ENCODE results near the gene CXCL14. TPM values are rescaled to one million over a fixed set of nuclear protein-coding genes. Genes with fewer than 3 reads are reported as not detected.

The CXCL14 gene
- polyA plus RNA-seq, 1 of the 3 experiments (the other 2 are of a cell fraction) = 0.05 TPM

- H3K9ac ChIP-seq = no peak overlapping the region
- no peaks in the 10 kb centered on the region for H3F3A ChIP-seq (replicated peaks; ENCODE audit: insufficient read depth)
- no peaks in the 10 kb centered on the region; the same call in 1 of the 2 replicates for H3K9me3 ChIP-seq
- 1% methylated on average over 2 of the region's 2 CpGs for WGBS (ENCODE audit: low lambda C conversion rate)
- H2AFZ ChIP-seq (ENCODE audit: low read depth) = no peak overlapping the region
- no peak overlapping the region for H3K4me2 ChIP-seq
- ChIA-PET POLR2A (no interaction called here), CTCF (interaction anchor here (1.2 kb wide), 1 partner anchor 308 kb away, joined by 3 read pairs; no protein-coding TSS in a partner anchor)
- no peak for TF ChIP-seq TAF1 (IDR thresholded peaks at IDR 0.05; ENCODE audit: borderline replicate concordance, low read depth, low read length)
- no peak for TF ChIP-seq SIN3A (IDR thresholded peaks at IDR 0.05; ENCODE audit: borderline replicate concordance, low read depth, low read length)
- no peak for TF ChIP-seq POLR2AphosphoS5 (IDR thresholded peaks at IDR 0.05; ENCODE audit: low read depth, low read length)
- TF ChIP-seq RAD21 (IDR thresholded peaks at IDR 0.05; ENCODE audit: low read length) = no peak
- no peak for TF ChIP-seq RFX5 (IDR thresholded peaks at IDR 0.05; ENCODE audit: low read length)
- TF ChIP-seq TEAD4 (IDR thresholded peaks at IDR 0.05; ENCODE audit: borderline replicate concordance, insufficient read depth) = no peak
- TF ChIP-seq, protein P1, sequence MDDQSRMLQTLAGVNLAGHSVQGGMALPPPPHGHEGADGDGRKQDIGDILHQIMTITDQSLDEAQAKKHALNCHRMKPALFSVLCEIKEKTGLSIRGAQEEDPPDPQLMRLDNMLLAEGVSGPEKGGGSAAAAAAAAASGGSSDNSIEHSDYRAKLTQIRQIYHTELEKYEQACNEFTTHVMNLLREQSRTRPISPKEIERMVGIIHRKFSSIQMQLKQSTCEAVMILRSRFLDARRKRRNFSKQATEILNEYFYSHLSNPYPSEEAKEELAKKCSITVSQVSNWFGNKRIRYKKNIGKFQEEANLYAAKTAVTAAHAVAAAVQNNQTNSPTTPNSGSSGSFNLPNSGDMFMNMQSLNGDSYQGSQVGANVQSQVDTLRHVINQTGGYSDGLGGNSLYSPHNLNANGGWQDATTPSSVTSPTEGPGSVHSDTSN (IDR thresholded peaks at IDR 0.05) = no peak
- no peak for TF ChIP-seq RXRA (IDR thresholded peaks at IDR 0.05; ENCODE audit: borderline replicate concordance, low read depth)
- TF ChIP-seq, protein P2, sequence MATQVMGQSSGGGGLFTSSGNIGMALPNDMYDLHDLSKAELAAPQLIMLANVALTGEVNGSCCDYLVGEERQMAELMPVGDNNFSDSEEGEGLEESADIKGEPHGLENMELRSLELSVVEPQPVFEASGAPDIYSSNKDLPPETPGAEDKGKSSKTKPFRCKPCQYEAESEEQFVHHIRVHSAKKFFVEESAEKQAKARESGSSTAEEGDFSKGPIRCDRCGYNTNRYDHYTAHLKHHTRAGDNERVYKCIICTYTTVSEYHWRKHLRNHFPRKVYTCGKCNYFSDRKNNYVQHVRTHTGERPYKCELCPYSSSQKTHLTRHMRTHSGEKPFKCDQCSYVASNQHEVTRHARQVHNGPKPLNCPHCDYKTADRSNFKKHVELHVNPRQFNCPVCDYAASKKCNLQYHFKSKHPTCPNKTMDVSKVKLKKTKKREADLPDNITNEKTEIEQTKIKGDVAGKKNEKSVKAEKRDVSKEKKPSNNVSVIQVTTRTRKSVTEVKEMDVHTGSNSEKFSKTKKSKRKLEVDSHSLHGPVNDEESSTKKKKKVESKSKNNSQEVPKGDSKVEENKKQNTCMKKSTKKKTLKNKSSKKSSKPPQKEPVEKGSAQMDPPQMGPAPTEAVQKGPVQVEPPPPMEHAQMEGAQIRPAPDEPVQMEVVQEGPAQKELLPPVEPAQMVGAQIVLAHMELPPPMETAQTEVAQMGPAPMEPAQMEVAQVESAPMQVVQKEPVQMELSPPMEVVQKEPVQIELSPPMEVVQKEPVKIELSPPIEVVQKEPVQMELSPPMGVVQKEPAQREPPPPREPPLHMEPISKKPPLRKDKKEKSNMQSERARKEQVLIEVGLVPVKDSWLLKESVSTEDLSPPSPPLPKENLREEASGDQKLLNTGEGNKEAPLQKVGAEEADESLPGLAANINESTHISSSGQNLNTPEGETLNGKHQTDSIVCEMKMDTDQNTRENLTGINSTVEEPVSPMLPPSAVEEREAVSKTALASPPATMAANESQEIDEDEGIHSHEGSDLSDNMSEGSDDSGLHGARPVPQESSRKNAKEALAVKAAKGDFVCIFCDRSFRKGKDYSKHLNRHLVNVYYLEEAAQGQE (IDR thresholded peaks at IDR 0.05; ENCODE audit: low read depth, low read length) = no peak
- TF ChIP-seq USF2 (IDR thresholded peaks at IDR 0.05; ENCODE audit: borderline replicate concordance, low read depth, low read length) = no peak
- H3K4me3 ChIP-seq (ENCODE audit: low read depth in 2 of 2, low read length in 1 of 2) = no peak overlapping the region
- H3K27ac ChIP-seq (ENCODE audit: low read depth in 2 of 2, low read length in 1 of 2) = no peak overlapping the region
- no peaks in the 10 kb centered on the region for H3K9me2 ChIP-seq
- no peaks in the 10 kb centered on the region for H3K36me3 ChIP-seq (replicated peaks in 1 of 2; ENCODE audit: control insufficient read depth in 1 of 2, insufficient read depth in 2 of 2, low read length in 1 of 2)
- H4K20me1 ChIP-seq (ENCODE audit: insufficient read depth) = no peaks in the 10 kb centered on the region
- no peaks in the 10 kb centered on the region for H3K4me1 ChIP-seq (ENCODE audit: control insufficient read depth in 1 of 2, insufficient read depth in 2 of 2, low read depth in 1 of 2, low read length in 1 of 2)
- no peaks in the 10 kb centered on the region for H3K79me2 ChIP-seq (ENCODE audit: insufficient read depth)
- no peaks in the 10 kb centered on the region for H3K27me3 ChIP-seq (ENCODE audit: insufficient read depth)
- no peak for DNase-seq
Observed at GRCh38 chr5:135521964-135522363, 56.8 kb downstream of the CXCL14 start.

Other genes starting within 250 kb of the CXCL14 start
- gene MACROH2A1, start 179.8 kb downstream of the CXCL14 start, polyA plus RNA-seq (2012; rRNA removed) = 146 and 165 TPM in 2 replicates
- gene DCANP1, start 131.6 kb downstream of the CXCL14 start, polyA plus RNA-seq (2012; rRNA removed) = not detected in 2 replicates
- gene TIFAB, start 126.6 kb downstream of the CXCL14 start, polyA plus RNA-seq (2012; rRNA removed) = not detected in 2 replicates
- not detected in 2 replicates for gene NEUROG1, start 43.0 kb downstream of the CXCL14 start, polyA plus RNA-seq (2012; rRNA removed)